K562 (cell line): ENCODE data around the gene NR1D1. TPM values are rescaled to one million over a fixed set of nuclear protein-coding genes. Genes with fewer than 3 reads are reported as not detected.
A peak's percentile ranks its signal among the peaks of the same experiment; 100 is the strongest.

ENCODE experiments used
- ATAC-seq: fragments of 200-7000 bp; cut with Tn5 transposase; 3 replicates; pipeline ENCODE4 v1.9.1; 2020; ENCODE audit warnings: moderate library complexity
- BruUV-seq: library from RNA; stranded (reverse); fragments of 400-500 nt; replicated peaks from 2 replicates; lab custom pipeline; 2021; lab: Mats Ljungman, UMichigan
- CTCF ChIA-PET: fragments of 300-600 bp; formaldehyde crosslinking; extraction: SDS; loops from one replicate; lab custom pipeline; 2021; ENCODE audit warnings: low intra/inter-chr PET ratio; lab: Yijun Ruan, JAX
- POLR2A ChIA-PET: fragments of 300-600, 350-650 bp; sonication (Branson Sonifier 250); formaldehyde crosslinking; extraction: SDS; loops from one replicate; lab custom pipeline; 2021; ENCODE audit warnings: antibody characterized with exemption, inconsistent platforms; lab: Yijun Ruan, JAX
- DNase-seq, 4 experiments: peaks; one replicate each; pipeline versions ENCODE4 v3.0.0 to v3.0.0-alpha.2; 2011 to 2018; ENCODE audit warnings: low spot score in 3 of 4, mixed read lengths in 3 of 4; ENCODE audit errors: extremely low read depth in 1 of 4
- FAIRE-seq: peaks from 2 replicates; lab custom pipeline; 2011; peaks lifted over from hg19 to GRCh38; lab: Jason Lieb, UNC
- H2AFZ ChIP-seq: 2 replicates; pipeline ENCODE4 v1.6.0; 2011; ENCODE audit warnings: low read depth, low read length, control low read depth, inconsistent platforms
- H3K27ac ChIP-seq: fragments of 200-600 bp; 3 replicates; pipeline ENCODE4 v1.8.0; 2011; ENCODE audit warnings: low read depth, mild to moderate bottlenecking, control low read depth, inconsistent platforms, low read length, moderate library complexity, mixed read lengths; ENCODE audit errors: extremely low read depth
- H3K27me3 ChIP-seq, 2 experiments: fragments of 300-600 bp in 1 of 2; 2 replicates in 1 of 2; 3 replicates in 1 of 2; pipeline versions ENCODE4 v1.6.0 to v1.8.0; 2011; ENCODE audit warnings: inconsistent platforms in 2 of 2, low read length in 2 of 2, mild to moderate bottlenecking in 1 of 2, mixed read lengths in 1 of 2, moderate library complexity in 1 of 2; ENCODE audit not compliant: control insufficient read depth in 2 of 2, insufficient read depth in 2 of 2
- H3K36me3 ChIP-seq: fragments of 300-600 bp; 3 replicates; pipeline ENCODE4 v1.8.0; 2011; ENCODE audit warnings: mild to moderate bottlenecking, low read length, inconsistent platforms; ENCODE audit not compliant: control insufficient read depth, insufficient read depth
- H3K4me1 ChIP-seq, 2 experiments: fragments of 200-600 bp in 1 of 2; replicated peaks in 1 of 2; 2 replicates in 1 of 2; 3 replicates in 1 of 2; pipeline versions ENCODE4 v1.5.1 to v1.8.0; 2011; ENCODE audit warnings: inconsistent platforms in 2 of 2, low read length in 2 of 2, mild to moderate bottlenecking in 1 of 2, mixed read lengths in 1 of 2, moderate library complexity in 1 of 2; ENCODE audit not compliant: control insufficient read depth in 2 of 2, insufficient read depth in 2 of 2
- H3K4me2 ChIP-seq: 2 replicates; pipeline ENCODE4 v1.6.1; 2011; ENCODE audit warnings: low read length, control low read depth, inconsistent platforms, mixed read lengths; ENCODE audit not compliant: insufficient read depth
- H3K4me3 ChIP-seq: fragments of 200-600 bp; sonication (generic), shearing (Covaris generic); 2 replicates; pipeline ENCODE4 v1.5.1; 2016; ENCODE audit warnings: control low read depth, inconsistent platforms
- H3K79me2 ChIP-seq: fragments of 200-600 bp; 3 replicates; pipeline ENCODE4 v1.8.0; 2011; ENCODE audit warnings: low read length, inconsistent platforms; ENCODE audit not compliant: control insufficient read depth, insufficient read depth
- H3K9ac ChIP-seq, 2 experiments: 2 replicates each; pipeline versions ENCODE4 v1.6.0 to v1.6.1; 2011; ENCODE audit warnings: low read depth in 2 of 2, low read length in 2 of 2, control low read depth in 1 of 2, inconsistent platforms in 1 of 2, mild to moderate bottlenecking in 1 of 2, mixed read lengths in 1 of 2; ENCODE audit not compliant: insufficient read depth in 1 of 2
- H3K9me1 ChIP-seq: one replicate; pipeline ENCODE4 v1.6.0; 2011; ENCODE audit warnings: inconsistent platforms, mild to moderate bottlenecking, low read length, moderate library complexity; ENCODE audit not compliant: control insufficient read depth, insufficient read depth
- H3K9me3 ChIP-seq: replicated peaks from 2 replicates; pipeline ENCODE4 v1.5.1; 2011; ENCODE audit warnings: low read depth, low read length, inconsistent platforms; ENCODE audit not compliant: control insufficient read depth, insufficient read depth
- H4K20me1 ChIP-seq: replicated peaks from 2 replicates; pipeline ENCODE4 v1.6.1; 2011; ENCODE audit warnings: low read length, inconsistent platforms, mixed read lengths; ENCODE audit not compliant: control insufficient read depth, insufficient read depth
- CAMTA2 ChIP-seq: fragments of 250-450 bp; sonication (Bioruptor Pico); conservative IDR thresholded peaks from 2 replicates; pipeline ENCODE4 v1.5.1; 2022
- CTCFL ChIP-seq: IDR thresholded peaks from 2 replicates; pipeline ENCODE4 v1.6.1; 2011; ENCODE audit warnings: borderline replicate concordance, low read depth, mild to moderate bottlenecking, moderate library complexity, low read length; ENCODE audit not compliant: insufficient read depth, poor library complexity, severe bottlenecking
- EHMT2 ChIP-seq: fragments of 450-650 bp; IDR thresholded peaks from 2 replicates; pipeline ENCODE4 v1.6.1; 2018; ENCODE audit warnings: antibody characterized with exemption
- FOSL1 ChIP-seq: fragments of 200-800 bp; sonication (Bioruptor generic); conservative IDR thresholded peaks from 2 replicates; pipeline ENCODE4 v1.6.1; 2016; ENCODE audit warnings: missing genetic modification characterization, missing compliant biosample characterization
- GABPB1 ChIP-seq: sonication (generic); formaldehyde crosslinking; IDR thresholded peaks from 2 replicates; pipeline ENCODE4 v1.8.0; 2022; ENCODE audit warnings: mild to moderate bottlenecking, missing genetic modification reagents
- HMGN3 ChIP-seq: IDR thresholded peaks from 2 replicates; pipeline ENCODE4 v1.6.1; 2011; ENCODE audit warnings: borderline replicate concordance, low read depth, mild to moderate bottlenecking, mixed read lengths, low read length; ENCODE audit not compliant: insufficient read length; ENCODE audit errors: extremely low read depth
- KLF13 ChIP-seq: fragments of 450-650 bp; IDR thresholded peaks from 2 replicates; pipeline ENCODE4 v1.6.1; 2016; ENCODE audit warnings: missing genetic modification characterization, low read depth, mild to moderate bottlenecking, missing compliant biosample characterization, moderate library complexity, borderline replicate concordance
- L3MBTL2 ChIP-seq: fragments of 450-650 bp; IDR thresholded peaks from 2 replicates; pipeline ENCODE4 v1.6.1; 2016; ENCODE audit warnings: mild to moderate bottlenecking, moderate library complexity
- PKNOX1 ChIP-seq: fragments of 450-650 bp; IDR thresholded peaks from 2 replicates; pipeline ENCODE4 v1.6.1; 2016
- TAF15 ChIP-seq: fragments of 200-400 bp; formaldehyde crosslinking; IDR thresholded peaks from 2 replicates; pipeline ENCODE4 v1.6.1; 2017; ENCODE audit warnings: mild to moderate bottlenecking, low read depth, low read length, moderate library complexity
- ZNF121 ChIP-seq: sonication (generic); formaldehyde crosslinking; conservative IDR thresholded peaks from 2 replicates; pipeline ENCODE4 v1.8.0; 2022; ENCODE audit warnings: missing genetic modification reagents
- ZNF224 ChIP-seq: sonication (generic); formaldehyde crosslinking; IDR thresholded peaks from 2 replicates; pipeline ENCODE4 v1.8.0; 2022; ENCODE audit warnings: mild to moderate bottlenecking, missing genetic modification reagents
- ZNF280B ChIP-seq: fragments of 250-450 bp; sonication (Bioruptor Pico); IDR thresholded peaks from 2 replicates; pipeline ENCODE4 v1.5.1; 2021; ENCODE audit warnings: mild to moderate bottlenecking
- ZNF408 ChIP-seq: fragments of 250-450 bp; sonication (Bioruptor Pico); IDR thresholded peaks from 2 replicates; pipeline ENCODE4 v1.4.0; 2020; ENCODE audit warnings: low read depth, mild to moderate bottlenecking, moderate library complexity
- ZNF445 ChIP-seq: fragments of 250-450 bp; sonication (Bioruptor Pico); IDR thresholded peaks from 2 replicates; pipeline ENCODE4 v1.4.0; 2020; ENCODE audit warnings: low read depth, mild to moderate bottlenecking, moderate library complexity
- ZNF764 ChIP-seq: fragments of 250-450 bp; sonication (Bioruptor Pico); IDR thresholded peaks from 2 replicates; pipeline ENCODE4 v1.4.0; 2020; ENCODE audit warnings: low read depth, mild to moderate bottlenecking, moderate library complexity
- WGBS: fragments of 100-300 bp; shearing (Covaris generic); methylation state at CpG from one replicate; pipeline ENCODE4 v1.1.6; 2016; ENCODE audit warnings: low coverage, mixed read lengths; ENCODE audit not compliant: insufficient coverage; ENCODE audit errors: missing lambda C conversion rate; 5-methylcytosine and 5-hydroxymethylcytosine counted together
- in situ Hi-C: fragments of 300-500 bp; cut with MboI; formaldehyde crosslinking; loops from 4 replicates; pipeline ENCODE4 v1.15.0; 2018; ENCODE audit warnings: inconsistent platforms, mixed read lengths
- intact Hi-C: fragments of 100-400 bp; cut with micrococcal nuclease; formaldehyde crosslinking; loops from 2 replicates; pipeline ENCODE4 v1.14.2; 2022
- polyA plus RNA-seq, 8 experiments: library from polyadenylated mRNA; depleted of rRNA in 4 of 8; stranded (reverse) in 5 of 8; unstranded in 3 of 8; fragments of >200 nt; fragmentation: Nextera tagmentation in 2 of 8; fragmentation: Illumina TruSeq in 1 of 8; extraction: Ambion mirVana in 2 of 8; extraction: Trizol in 1 of 8; gene quantifications; 2 replicates each; pipeline versions ENCODE4 v1.2.1 to v1.2.3, GENCODE V29; 2011 to 2014; ENCODE audit warnings: inconsistent platforms in 1 of 8, missing spikeins in 1 of 8
- total RNA-seq, 7 experiments: library from RNA; depleted of rRNA in 6 of 7; stranded (reverse); fragments of >200 nt in 6 of 7; fragmentation: Illumina TruSeq in 2 of 7; extraction: Trizol in 2 of 7; gene quantifications; 2 replicates each; pipeline versions ENCODE4 v1.2.1 to v1.2.3, GENCODE V29; 2011 to 2021; ENCODE audit warnings: low replicate concordance in 1 of 7

NR1D1 gene
- total and polyA plus RNA-seq, 9 of the 15 experiments (the other 6 are each of a cell fraction or from before 2014, with no cell fraction given): 0.25 to 7.7 (median 0.65) TPM

GRCh38 chr17:40072735-40073346 lies 27.5 kb downstream of the NR1D1 start:
- CTCF ChIA-PET: no interaction called here
- Histone ChIP-seq H2AFZ (no peak overlapping the region), H3K36me3 (peaks cover 27% of the 10 kb centered on the region; the same call in 2 of the 3 replicates), H3K4me2 (peak overlapping the region; percentile 74; the same call in 1 of the 2 replicates), H3K4me1 (peaks cover 86 to 87% of the 10 kb centered on the region in 2 experiments), H3K27ac (peak overlapping the region; percentile 77), H3K9me1 (no peaks in the 10 kb centered on the region), H3K9ac (peak overlapping the region; percentile 43 to 90; a peak in 3 of 4 replicates), H3K79me2 (peaks cover 68% of the 10 kb centered on the region), H3K9me3 (no peaks in the 10 kb centered on the region), H3K27me3 (no peaks in the 10 kb centered on the region), H3K4me3 (no peak overlapping the region), H4K20me1 (no peaks in the 10 kb centered on the region)
- in situ Hi-C loops (no loop called here), intact Hi-C loops (no loop called here)
- ATAC-seq (peak; percentile 28), FAIRE-seq (no peak), DNase-seq (peak; percentile 64 to 77 (median 72))
- POLR2A ChIA-PET: interaction anchor here (1.3 kb wide), 2 partner anchors 8 to 26 kb away, joined by 4 to 9 read pairs; no protein-coding TSS in a partner anchor
- WGBS: 17% methylated on average over 5 of the region's 8 CpGs
- BruUV-seq: no TSS peak
- no peak for TF ChIP-seq EHMT2
- no peak for TF ChIP-seq ZNF280B (CRISPR knock-in tag)
- no peak for TF ChIP-seq ZNF121 (CRISPR knock-in tag)
- no peak for TF ChIP-seq ZNF408
- peak; percentile 70 for TF ChIP-seq L3MBTL2
- TF ChIP-seq ZNF224: no peak
- no peak for TF ChIP-seq CAMTA2 (CRISPR knock-in tag)
- TF ChIP-seq CTCFL: no peak
- no peak for TF ChIP-seq GABPB1 (CRISPR knock-in tag)
- TF ChIP-seq FOSL1: no peak
- no peak for TF ChIP-seq PKNOX1
- no peak for TF ChIP-seq HMGN3
- no peak for TF ChIP-seq KLF13 (tag)
- no peak for TF ChIP-seq TAF15
- no peak for TF ChIP-seq ZNF445
- no peak for TF ChIP-seq ZNF764 (CRISPR knock-in tag)
